Measurements from ENCODE around the gene IGF2BP2.
"Not testable (repeated sequence)": the region's sequence is repeated elsewhere in the genome, so short reads cannot be mapped to it uniquely, and the experiment has no call there.

Gene IGF2BP2

DNA sequence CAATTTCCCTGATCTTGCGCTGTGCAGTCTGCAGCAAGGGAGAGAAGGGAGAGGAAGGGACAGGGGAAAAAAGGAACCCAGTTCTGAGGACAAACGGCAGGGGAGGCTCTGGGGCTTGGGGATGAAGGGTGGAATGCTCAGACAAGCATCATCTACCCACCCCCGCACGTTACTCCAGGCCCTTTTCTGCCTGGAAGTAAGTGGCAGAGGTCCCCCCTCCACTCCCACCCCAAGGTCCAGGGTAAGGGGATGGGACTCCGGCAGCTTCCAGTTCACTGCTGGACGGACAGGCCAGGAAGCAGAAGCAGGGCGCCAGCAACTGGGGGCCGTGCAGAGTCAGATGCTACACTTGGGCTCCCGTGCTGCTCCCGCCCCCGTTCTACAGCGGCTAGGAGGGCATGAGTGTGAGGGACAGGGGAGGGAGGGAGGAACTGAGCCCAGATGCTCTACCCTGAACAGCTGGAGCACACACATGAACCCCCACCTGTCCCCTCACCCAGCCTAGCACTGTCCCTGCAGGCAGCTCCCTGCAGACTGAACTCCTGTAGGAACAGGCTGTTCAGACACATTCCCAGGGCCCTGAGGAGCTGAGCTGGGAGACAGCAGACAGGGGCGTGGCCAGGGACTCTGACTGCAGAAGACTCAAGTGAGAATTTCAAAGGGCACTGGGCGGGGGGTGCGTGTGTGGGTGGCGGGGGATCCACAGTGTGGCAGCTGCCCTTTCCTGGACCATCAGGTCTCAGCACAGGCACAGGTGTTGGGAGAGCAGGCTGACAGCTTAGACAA, 179.1 kb downstream of the IGF2BP2 start:
- no peak for DNase-seq (ENCODE audit: low read depth, low spot score)

DNA sequence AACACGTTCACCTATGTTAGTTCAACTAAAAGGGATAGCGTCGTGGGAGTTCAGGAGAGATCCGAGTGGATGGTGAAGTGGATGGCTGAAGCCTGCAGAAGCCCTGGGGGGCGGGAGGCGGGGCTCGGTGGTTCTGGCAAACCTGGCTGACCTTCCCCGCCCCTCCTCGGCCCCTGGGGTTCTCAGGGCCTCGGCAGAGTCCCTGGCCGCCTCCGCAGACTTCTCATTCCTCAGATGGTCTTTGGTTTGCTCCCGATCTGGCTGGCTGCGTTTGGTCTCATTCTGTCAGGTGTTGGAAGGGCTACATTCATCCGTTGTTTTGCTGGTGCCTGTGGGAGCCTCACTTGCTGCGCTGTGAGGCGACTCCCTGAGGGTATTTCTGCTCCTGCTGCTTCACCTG, 179.7 kb downstream of the IGF2BP2 start:
- DNase-seq (ENCODE audit: low read depth, low spot score): not testable (repeated sequence)

DNA sequence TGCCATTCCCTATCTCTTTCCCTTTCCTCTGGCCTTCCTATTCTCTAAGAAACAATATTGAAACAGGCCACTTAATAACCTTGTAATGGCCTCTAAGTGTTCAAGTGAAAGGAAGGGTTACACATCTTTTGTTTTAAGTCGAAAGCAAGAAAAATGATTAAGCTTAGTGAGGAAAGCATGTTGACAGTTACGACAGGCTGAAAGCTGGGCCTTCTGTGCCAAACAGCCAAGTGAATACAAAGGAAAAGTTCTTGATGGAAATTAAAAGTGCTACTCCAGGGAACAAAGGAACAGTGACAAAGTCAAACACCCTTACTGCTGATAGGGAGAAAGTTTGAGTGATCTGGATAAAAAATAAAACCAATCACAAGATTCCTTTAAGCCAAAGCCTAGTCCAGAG, 184.5 kb downstream of the IGF2BP2 start:
- DNase-seq (ENCODE audit: low read depth, low spot score): no peak

DNA sequence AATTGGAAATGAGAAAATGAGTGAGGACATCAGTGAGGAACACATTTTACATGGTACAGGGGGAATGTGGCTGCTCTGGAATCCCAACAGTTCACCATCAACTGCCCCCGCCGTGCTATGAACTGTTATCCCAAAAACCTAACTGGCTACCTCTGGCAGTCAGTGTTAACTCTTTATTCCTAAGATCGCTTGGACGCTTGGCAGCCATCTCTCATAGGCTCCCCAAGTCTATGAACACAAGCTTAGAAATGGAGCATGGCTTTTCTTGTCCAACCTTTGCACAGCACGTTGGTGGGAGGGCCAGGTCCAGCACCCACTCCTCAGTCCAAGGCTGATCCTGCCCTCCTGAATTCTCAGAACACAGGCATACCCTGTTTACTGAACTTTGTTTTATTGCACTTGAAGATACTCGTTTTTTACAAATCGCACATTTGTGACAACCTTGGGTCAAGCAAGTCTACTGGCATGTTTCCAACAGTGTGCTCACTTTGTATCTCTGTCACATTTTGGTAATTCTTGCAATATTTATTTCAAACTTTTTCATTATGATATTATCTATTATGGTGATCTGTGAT, 185.1 kb downstream of the IGF2BP2 start:
- no peak for DNase-seq (ENCODE audit: low read depth, low spot score)

DNA sequence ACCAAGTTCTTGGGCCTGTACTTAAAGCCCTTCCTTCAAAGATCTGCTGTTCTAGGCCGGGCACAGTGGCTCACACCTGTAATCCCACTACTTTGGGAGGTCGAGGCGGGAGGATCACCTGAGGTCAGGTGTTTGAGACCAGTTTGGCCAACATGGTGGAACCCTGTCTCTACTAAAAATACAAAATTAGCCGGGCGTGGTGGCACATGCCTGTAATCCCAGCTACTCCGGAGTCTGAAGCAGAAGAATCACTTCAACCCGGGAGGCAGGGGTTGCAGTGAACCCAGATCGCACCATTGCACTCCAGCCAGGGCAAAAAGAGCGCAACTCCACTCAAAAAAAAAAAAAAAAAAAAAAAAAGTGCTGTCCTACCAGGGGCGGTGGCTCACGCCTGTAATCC, 186.2 kb downstream of the IGF2BP2 start:
- DNase-seq (ENCODE audit: low read depth, low spot score): not testable (repeated sequence)

DNA sequence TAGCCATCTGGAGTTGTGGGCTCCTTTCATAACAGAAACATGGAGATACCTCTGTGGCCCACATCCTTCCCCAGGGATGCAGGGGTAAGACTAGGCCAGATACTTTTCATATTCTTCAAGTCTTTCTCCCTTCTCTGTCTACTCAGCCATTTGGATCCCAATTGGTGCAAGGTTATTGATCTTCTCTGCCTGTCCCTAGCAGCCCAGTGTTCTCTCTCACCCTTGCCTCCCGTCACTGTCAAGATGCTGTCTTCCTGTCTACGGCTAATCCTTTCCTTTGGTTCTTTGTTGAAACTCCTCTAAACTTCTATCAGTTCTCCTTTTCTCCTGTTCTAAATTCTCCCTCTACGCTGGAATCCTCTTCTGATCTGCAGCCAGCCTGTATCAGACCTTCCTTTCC, 187.5 kb downstream of the IGF2BP2 start:
- no peak for DNase-seq (ENCODE audit: low read depth, low spot score)

DNA sequence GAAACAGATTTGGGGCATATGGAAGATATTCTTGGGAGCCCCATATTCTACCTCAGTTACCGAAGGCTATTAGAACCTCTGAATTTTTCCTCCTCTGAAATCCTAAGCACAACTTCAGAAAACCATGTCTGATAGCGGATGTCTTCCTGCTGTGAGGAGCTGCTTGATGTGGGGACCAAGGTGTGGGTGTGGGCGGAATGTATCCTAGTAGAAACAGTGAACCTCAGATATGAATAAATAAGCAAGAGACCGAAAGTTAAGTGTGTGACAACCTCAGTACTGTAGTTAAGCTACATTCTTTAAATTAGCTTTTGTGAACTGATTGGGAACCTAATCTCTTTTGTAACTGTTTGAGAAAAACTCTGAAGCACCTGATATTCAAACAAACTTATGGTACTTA, 191.8 kb downstream of the IGF2BP2 start:
- no peak for DNase-seq (ENCODE audit: low read depth, low spot score)

DNA sequence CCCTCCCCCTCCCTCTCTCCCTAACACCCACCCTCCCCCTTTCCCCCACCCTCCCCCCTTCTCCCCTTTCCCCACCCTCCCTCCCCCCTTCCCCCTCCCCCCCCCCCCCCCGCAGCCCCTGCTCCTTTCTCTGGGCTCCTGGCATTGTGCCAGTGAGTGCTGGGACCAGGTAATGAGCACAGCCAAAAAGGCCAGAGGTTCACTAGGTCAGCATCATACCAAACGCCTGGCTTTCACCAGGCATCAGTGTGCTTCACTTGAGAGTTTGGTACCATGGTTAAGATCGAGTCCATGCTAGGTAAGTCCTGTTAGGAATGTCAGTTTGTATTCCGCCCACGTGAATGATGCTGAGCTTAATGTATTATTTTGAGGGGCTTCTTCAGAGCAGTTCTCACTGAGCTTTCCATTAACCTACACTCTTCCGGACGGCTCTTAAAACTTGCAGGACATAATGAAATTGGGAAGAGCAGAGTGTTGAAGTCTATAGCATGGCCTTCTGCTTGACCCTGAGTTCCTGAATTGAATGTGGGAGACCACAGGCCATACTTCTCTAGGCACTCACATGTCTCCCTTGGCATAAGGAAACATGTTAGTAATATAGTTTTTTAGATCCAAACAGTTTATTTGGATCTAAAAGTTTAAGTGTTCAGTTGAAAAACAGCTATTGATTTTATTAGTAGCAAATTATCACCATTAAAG, 193.2 kb downstream of the IGF2BP2 start:
- DNase-seq (ENCODE audit: low read depth, low spot score): no peak

DNA sequence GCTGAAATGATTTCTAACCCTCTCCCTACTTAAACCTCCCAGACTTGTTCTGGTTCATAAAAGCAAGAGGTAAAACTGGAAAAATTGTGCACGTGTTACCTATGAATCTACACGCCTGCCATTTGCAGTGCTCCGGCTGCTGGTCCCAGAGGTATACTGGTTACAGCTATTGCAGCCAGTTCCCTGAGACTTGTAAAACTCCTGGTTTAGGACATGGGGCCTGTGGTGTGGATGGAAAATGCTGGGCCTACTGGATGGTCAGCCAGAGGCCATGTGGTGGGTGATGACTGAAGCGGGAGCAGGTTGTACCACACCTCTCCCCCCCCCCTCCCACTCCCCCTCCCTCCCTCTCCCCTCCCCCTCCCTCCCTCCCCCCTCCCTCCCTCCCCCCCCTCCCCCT, 193.7 kb downstream of the IGF2BP2 start:
- no peak for DNase-seq (ENCODE audit: low read depth, low spot score)

DNA sequence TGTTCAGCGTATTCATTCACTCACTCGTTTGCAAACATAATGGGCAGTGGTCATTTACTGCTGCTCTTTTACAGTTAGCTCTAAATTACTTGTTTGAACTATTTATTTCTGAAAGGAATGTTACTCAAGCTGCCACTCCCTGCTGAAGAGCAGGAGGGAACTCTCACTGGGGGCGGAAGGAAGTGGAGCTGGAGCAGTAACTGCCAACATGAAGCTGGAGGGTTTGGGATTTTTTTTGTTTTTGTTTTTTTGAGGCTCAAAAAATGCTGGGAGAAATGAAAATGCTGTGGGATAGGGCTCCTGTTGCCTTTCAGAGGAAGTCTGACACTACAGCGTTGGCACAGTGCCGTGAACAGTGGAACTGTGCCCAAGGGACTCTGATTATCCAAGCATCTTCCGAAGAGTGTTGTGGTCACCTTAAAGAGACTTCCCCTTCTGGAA, 194.6 kb downstream of the IGF2BP2 start:
- no peak for DNase-seq (ENCODE audit: low read depth, low spot score)

DNA sequence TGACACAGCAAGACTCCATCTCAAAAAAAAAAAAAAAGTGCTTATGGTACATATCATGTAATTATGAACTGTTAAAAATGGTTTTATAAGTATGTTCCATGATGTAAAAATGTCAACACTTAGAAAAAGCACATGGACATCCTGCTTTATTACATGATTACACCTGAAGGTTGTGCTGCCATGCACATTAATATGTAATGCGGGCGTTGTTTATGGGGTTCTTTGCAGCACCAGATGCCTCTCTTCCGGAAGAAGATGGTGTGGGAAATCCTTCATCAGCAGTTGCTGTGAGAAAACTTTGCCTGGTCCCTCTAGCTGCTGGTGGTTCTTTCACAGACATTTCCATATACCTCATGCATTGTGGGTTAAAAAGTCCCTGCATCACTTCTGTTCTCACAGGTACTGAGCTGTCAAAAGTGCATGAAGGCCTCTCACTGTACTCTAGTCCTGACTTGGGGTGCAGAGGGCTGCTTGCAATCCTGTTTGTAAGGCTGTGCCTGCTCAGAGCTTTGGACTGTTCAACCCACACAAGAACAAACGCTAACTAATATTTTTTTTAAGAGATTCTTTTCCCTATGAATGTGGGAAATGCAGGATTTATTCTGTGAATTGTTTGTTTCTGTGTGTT, 195.2 kb downstream of the IGF2BP2 start:
- no peak for DNase-seq (ENCODE audit: low read depth, low spot score)

DNA sequence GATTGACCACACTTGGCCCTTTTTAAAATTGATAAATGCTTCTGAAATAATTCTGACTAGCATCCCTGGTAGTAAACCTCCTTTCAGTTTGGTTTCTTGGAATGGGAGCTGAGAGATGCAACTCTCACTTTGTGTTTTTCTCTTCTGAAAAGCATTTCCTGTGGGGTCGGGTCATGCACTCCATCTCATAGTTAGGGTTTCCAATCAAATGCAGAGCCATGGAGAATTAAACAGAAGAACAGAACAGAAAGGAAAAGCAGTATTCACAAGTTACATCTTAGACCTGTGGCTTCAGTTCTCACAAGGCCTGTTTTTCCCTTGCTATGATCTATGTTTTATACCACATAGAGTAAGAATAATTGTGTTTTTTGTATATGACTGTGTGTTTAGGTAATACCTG, 199.1 kb downstream of the IGF2BP2 start:
- no peak for DNase-seq (ENCODE audit: low read depth, low spot score)

DNA sequence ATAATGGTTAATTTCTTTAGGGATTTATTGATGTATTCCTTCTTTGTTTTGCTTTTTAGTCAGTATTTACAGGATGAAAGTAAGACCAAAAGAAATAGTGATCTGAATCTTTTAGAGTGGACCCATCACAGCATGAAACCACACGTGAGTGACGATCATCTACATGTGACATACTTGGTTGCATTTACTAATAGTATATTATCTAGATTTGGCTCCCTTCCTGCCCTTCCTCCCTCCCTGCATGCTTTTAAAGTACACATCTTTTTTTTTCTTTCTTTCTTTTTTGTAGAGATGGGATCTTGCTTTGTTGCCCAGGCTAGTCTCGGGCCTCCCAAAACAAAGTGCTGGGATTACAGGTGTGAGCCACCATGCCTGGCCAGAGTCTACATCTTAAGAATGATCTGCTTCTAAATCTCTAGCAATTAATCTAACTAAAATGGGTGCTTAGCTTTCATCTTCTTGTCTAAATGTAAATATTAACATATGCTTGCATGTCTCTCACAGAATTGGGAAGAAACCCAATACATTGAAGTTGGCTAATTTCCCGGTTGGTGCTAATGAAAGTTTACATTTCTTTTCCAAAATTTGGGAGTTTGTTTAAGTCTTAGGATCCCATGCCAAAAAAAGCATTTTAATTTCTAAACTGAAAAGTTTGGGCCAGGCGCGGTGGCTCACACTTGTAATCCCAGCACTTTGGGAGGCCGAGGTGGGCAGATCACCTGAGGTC, 200.7 kb downstream of the IGF2BP2 start:
- no peak for DNase-seq (ENCODE audit: low read depth, low spot score)

DNA sequence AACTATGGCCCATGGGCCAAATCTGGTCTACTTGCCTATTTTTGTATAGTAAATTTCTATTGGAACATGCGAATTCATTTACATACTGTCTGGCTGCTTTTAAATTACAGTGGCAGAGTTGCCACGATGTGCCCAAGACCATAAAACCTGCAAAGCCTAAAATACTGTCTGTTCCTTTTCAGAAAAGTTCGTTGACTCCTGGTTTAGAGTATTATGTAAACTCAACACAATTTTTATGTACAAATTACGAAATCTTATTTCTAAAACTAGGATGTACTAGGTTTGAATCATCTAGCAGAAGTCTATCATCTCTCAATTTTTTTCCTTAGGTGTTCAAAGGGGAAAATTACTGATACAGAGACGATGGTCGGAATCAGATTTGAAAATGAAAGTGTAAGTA, 211.8 kb downstream of the IGF2BP2 start:
- DNase-seq (ENCODE audit: low read depth, low spot score): no peak

DNA sequence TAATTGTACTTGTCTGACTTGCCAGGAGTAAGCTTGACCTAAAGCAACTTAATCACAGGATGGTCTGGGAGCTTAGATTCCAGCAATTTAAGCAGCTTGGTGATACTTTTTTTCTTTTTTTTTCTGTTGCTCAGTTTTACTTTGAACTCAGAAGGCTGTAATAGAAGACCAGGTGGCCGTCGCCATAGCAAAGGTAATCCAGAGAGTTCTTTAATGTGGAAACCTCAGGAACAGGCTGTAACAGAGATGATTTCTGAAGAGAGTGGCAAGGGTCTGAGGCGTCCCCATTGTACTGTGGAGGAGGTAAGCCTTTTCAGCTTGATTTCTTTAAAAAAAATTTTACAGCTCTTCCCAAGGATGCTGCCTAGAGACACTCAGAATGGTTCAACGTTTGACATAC, 218.6 kb downstream of the IGF2BP2 start:
- no peak for DNase-seq (ENCODE audit: low read depth, low spot score)

DNA sequence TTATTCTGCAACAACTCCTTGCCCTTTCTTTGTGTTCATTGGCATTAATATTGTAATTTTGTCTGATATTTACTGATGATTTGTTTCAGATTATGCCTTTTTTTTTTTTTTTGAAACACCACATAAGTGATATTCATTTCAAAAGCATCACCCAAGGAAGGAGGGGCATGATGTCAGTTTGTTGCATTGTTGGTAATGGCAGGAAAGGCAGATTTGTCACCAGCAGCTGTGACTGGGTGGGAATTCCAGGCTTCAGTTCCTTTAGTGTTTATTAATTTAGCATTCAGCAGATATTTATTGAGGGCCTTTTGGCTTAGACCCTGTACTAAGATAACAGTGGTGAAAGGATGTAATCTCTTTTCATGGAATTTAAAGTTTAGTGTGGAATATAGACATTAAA, 219.3 kb downstream of the IGF2BP2 start:
- no peak for DNase-seq (ENCODE audit: low read depth, low spot score)

DNA sequence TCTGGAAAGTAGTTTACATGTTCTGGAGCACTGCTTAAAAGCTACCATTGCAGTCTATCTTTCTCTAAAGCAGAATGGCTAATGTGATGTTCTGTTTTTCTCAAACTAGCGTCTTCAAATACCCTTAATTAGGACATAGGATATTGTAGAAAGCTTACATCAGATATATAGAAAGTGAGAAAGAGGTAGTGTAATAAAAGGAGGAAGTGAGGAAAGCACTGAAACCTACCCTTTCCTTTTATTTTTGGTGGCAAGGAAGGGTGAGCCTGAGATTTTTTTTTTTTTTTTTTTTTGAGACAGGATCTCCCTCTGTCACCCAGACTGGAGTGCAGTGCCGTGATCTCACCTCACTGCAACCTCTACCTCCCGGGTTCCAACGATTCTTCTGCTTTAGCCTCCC, 229.3 kb downstream of the IGF2BP2 start:
- DNase-seq (ENCODE audit: low read depth, low spot score): no peak

DNA sequence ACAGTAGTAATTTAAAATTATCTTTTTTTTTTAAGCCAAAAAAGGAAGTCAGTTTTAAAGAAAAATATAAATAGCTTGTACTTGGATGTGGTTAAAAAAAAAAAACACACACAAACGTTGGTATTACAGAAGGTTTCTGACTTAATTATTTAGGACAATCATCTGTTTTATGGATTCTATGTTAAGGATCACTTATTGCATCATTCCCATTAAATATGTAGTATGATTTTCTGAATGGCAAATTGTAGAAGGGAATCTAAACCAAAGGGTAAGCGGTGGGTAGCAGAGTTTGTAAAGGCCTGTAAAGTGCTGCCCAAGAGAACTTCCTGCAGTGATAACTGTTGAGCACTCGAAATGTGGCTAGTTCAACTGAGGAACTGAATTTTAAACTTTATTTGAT, 230.8 kb downstream of the IGF2BP2 start:
- DNase-seq (ENCODE audit: low read depth, low spot score): no peak

Data from smooth muscle cell of the brain vasculature (primary cell).